CD14-positive monocyte (primary cell): ENCODE data around the gene HS3ST2. TPM values are rescaled to one million over a fixed set of nuclear protein-coding genes. Genes with fewer than 3 reads are reported as not detected.

ENCODE experiments used
- DNase-seq, 3 donors: peaks; one replicate each; pipeline ENCODE4 v3.0.0-alpha.2; 2011 to 2022
- H2AFZ ChIP-seq: 2 replicates; pipeline ENCODE4 v1.6.0; 2012; ENCODE audit warnings: mild to moderate bottlenecking, low read depth, low read length, inconsistent platforms; ENCODE audit not compliant: insufficient read depth, poor library complexity, severe bottlenecking
- H3K27ac ChIP-seq, 2 donors: 1 replicate in 1 of 2; 2 replicates in 1 of 2; pipeline ENCODE4 v1.5.1; 2012 to 2013; ENCODE audit warnings: low read length in 2 of 2, control low read depth in 1 of 2, inconsistent platforms in 1 of 2, low read depth in 1 of 2, mild to moderate bottlenecking in 1 of 2
- H3K27me3 ChIP-seq, 2 donors: one replicate each; pipeline versions ENCODE4 v1.6.0 to v1.6.1; 2011 to 2013; ENCODE audit warnings: low read length in 2 of 2; ENCODE audit not compliant: control insufficient read depth in 2 of 2, insufficient read depth in 2 of 2
- H3K36me3 ChIP-seq, 2 donors: replicated peaks in 1 of 2; 1 replicate in 1 of 2; 2 replicates in 1 of 2; pipeline versions ENCODE4 v1.5.1 to v1.6.1; 2012 to 2013; ENCODE audit warnings: low read length in 2 of 2, control low read depth in 1 of 2, inconsistent platforms in 1 of 2, mild to moderate bottlenecking in 1 of 2; ENCODE audit not compliant: insufficient read depth in 2 of 2, control insufficient read depth in 1 of 2
- H3K4me1 ChIP-seq, 2 donors: 1 replicate in 1 of 2; 2 replicates in 1 of 2; pipeline versions ENCODE4 v1.5.1 to v1.6.1; 2012 to 2013; ENCODE audit warnings: low read length in 2 of 2, control low read depth in 1 of 2, inconsistent platforms in 1 of 2, mild to moderate bottlenecking in 1 of 2, moderate library complexity in 1 of 2; ENCODE audit not compliant: insufficient read depth in 2 of 2, control insufficient read depth in 1 of 2
- H3K4me2 ChIP-seq: replicated peaks from 2 replicates; pipeline ENCODE3; 2012; ENCODE audit warnings: low read length, moderate library complexity, mild to moderate bottlenecking; ENCODE audit not compliant: poor library complexity, severe bottlenecking; ENCODE audit errors: extremely low read depth
- H3K4me3 ChIP-seq, 3 experiments: fragments of 200-600 bp in 1 of 3; sonication (generic) in 1 of 3; replicated peaks in 1 of 3; 1 replicate in 2 of 3; 2 replicates in 1 of 3; pipeline ENCODE4 v1.5.1; 2011 to 2013; ENCODE audit warnings: low read length in 3 of 3, mild to moderate bottlenecking in 3 of 3, control low read depth in 2 of 3, low read depth in 2 of 3, inconsistent platforms in 1 of 3, moderate library complexity in 1 of 3
- H3K79me2 ChIP-seq: 2 replicates; pipeline ENCODE4 v1.6.0; 2012; ENCODE audit warnings: mild to moderate bottlenecking, control low read depth, inconsistent platforms, low read length, moderate library complexity; ENCODE audit not compliant: insufficient read depth
- H3K9ac ChIP-seq: 2 replicates; pipeline ENCODE4 v1.6.0; 2017; ENCODE audit warnings: low read length, mild to moderate bottlenecking; ENCODE audit not compliant: insufficient read depth, poor library complexity, severe bottlenecking
- H3K9me3 ChIP-seq, 2 donors: replicated peaks in 1 of 2; 1 replicate in 1 of 2; 2 replicates in 1 of 2; pipeline versions ENCODE4 v1.5.1 to v1.6.1; 2012 to 2013; ENCODE audit warnings: low read length in 2 of 2, control low read depth in 1 of 2; ENCODE audit not compliant: control insufficient read depth in 1 of 2, insufficient read depth in 1 of 2
- H4K20me1 ChIP-seq: 2 replicates; pipeline ENCODE4 v1.6.0; 2012; ENCODE audit warnings: mild to moderate bottlenecking, low read length, control low read depth, moderate library complexity; ENCODE audit not compliant: insufficient read depth
- H3K27ac Mint-ChIP-seq, 7 donors: one replicate each; pipeline ENCODE4 v1.8.0; 2020; ENCODE audit warnings: mild to moderate bottlenecking in 7 of 7, mixed read lengths in 7 of 7, moderate library complexity in 6 of 7, inconsistent platforms in 2 of 7
- H3K27me3 Mint-ChIP-seq, 3 donors: one replicate each; pipeline ENCODE4 v1.8.0; 2021 to 2022; ENCODE audit warnings: low read depth in 3 of 3, mild to moderate bottlenecking in 3 of 3, mixed read lengths in 3 of 3, moderate library complexity in 3 of 3, inconsistent platforms in 1 of 3
- H3K36me3 Mint-ChIP-seq, 2 donors: one replicate each; pipeline ENCODE4 v1.8.0; 2020; ENCODE audit warnings: mixed read lengths in 2 of 2, inconsistent platforms in 1 of 2, mild to moderate bottlenecking in 1 of 2
- H3K4me1 Mint-ChIP-seq: one replicate; pipeline ENCODE4 v1.8.0; 2020; ENCODE audit warnings: mild to moderate bottlenecking, mixed read lengths
- H3K4me3 Mint-ChIP-seq, 2 donors: one replicate each; pipeline ENCODE4 v1.8.0; 2020; ENCODE audit warnings: mild to moderate bottlenecking in 2 of 2, mixed read lengths in 2 of 2, moderate library complexity in 1 of 2
- H3K9me3 Mint-ChIP-seq, 7 donors: one replicate each; pipeline ENCODE4 v1.8.0; 2020 to 2022; ENCODE audit warnings: mixed read lengths in 7 of 7, mild to moderate bottlenecking in 6 of 7, moderate library complexity in 6 of 7, inconsistent platforms in 2 of 7
- CTCF ChIP-seq: fragments of 200-600 bp; IDR thresholded peaks from one replicate; pipeline ENCODE4 v1.8.0; 2022; ENCODE audit warnings: antibody characterized with exemption, mild to moderate bottlenecking
- WGBS: methylation state at CpG from one replicate; pipeline ENCODE4 v1.1.5; 2013; ENCODE audit warnings: missing lambda C conversion rate; ENCODE audit not compliant: insufficient coverage; 5-methylcytosine and 5-hydroxymethylcytosine counted together
- intact Hi-C, 2 donors: fragments of 100-400 bp; cut with micrococcal nuclease; formaldehyde crosslinking; loops; one replicate each; pipeline versions ENCODE4 v1.15.0 to v1.15.1; 2023
- polyA plus RNA-seq, 3 donors: library from polyadenylated mRNA; depleted of rRNA in 1 of 3; unstranded in 2 of 3; stranded (reverse) in 1 of 3; fragments of 300-500 nt in 2 of 3; fragments of >200 nt in 1 of 3; fragmentation: Illumina TruSeq in 2 of 3; gene quantifications; 1 replicate in 2 of 3; 2 replicates in 1 of 3; pipeline ENCODE4 v1.2.3, GENCODE V29; 2012 to 2021

HS3ST2 gene
- polyA plus RNA-seq, 3 donors, result not detected

DNA sequence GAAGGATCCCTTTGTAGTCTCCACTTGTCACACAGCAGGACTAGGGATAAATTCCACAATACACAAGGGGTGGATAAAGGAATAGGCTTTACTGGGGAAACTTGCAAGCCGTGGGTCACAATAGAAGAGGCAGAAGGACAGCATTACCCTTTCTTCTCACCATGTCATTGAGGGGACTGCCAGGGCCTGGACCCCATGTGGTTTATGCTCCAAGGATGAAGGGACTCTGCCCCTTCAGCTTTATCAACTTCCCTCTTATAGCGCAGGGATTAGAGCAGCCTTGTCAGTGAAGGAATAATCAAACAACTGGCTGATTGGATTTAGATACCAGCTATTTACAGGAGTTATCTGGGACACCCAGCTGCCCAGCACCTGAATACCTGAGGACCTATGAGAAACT is 89.8 kb downstream of the HS3ST2 start:
- DNase-seq, result no peak
- no peak overlapping the region for H3K4me2 ChIP-seq
- H3K4me1 ChIP-seq, result no peaks in the 10 kb centered on the region
- no peak overlapping the region for H2AFZ ChIP-seq
- no peaks in the 10 kb centered on the region for H3K9me3 ChIP-seq
- H3K27me3 ChIP-seq, result peaks cover 3 to 11% of the 10 kb centered on the region in 2 donors
- H3K36me3 Mint-ChIP-seq, result no peaks in the 10 kb centered on the region
- H3K4me3 Mint-ChIP-seq, result no peak overlapping the region
- no peak for TF ChIP-seq CTCF
- H3K79me2 ChIP-seq, result no peaks in the 10 kb centered on the region
- intact Hi-C loops, result no loop called here
- H3K9me3 Mint-ChIP-seq, result no peaks in the 10 kb centered on the region
- no peak overlapping the region for H3K27ac Mint-ChIP-seq
- peaks cover 6 to 10% (median 9%) of the 10 kb centered on the region in 3 donors for H3K27me3 Mint-ChIP-seq
- no peak overlapping the region for H3K4me3 ChIP-seq
- H4K20me1 ChIP-seq, result no peaks in the 10 kb centered on the region
- no CpG with 5 or more reads among the region's 2 CpGs for whole genome bisulfite sequencing
- H3K9ac ChIP-seq, result no peak overlapping the region
- H3K36me3 ChIP-seq, result no peaks in the 10 kb centered on the region
- H3K4me1 Mint-ChIP-seq, result no peaks in the 10 kb centered on the region
- no peak overlapping the region for H3K27ac ChIP-seq

DNA sequence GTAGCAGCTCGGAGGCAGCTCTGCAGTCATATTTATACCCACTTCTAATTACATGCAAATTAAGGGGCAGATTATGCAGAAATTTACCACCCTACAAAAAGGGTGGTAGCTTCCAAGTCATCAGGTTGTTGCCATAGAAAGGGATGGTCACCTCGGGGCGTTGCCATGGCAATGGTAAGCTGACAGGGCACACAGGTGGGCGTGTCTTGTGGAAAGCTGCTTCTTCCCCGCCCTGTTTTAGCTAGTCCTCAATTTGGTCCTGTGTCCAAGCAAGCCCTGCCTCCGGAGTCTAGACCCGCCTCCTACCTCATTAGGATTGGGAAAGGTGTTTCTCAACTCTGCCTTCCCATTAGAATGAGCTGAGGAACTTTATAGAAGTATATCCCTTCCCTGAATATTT is 98.7 kb downstream of the HS3ST2 start:
- WGBS, result 67% methylated on average over 1 of the region's 7 CpGs
- H3K27me3 Mint-ChIP-seq, result peaks cover 3 to 7% (median 5%) of the 10 kb centered on the region in 3 donors
- no peak overlapping the region for H3K4me2 ChIP-seq
- H2AFZ ChIP-seq, result no peak overlapping the region
- intact Hi-C loops, result no loop called here
- no peaks in the 10 kb centered on the region for H4K20me1 ChIP-seq
- no peaks in the 10 kb centered on the region for H3K36me3 ChIP-seq
- H3K4me3 ChIP-seq, result no peak overlapping the region
- no peak overlapping the region for H3K27ac Mint-ChIP-seq
- DNase-seq, result no peak
- H3K36me3 Mint-ChIP-seq, result no peaks in the 10 kb centered on the region
- no peak overlapping the region for H3K27ac ChIP-seq
- no peaks in the 10 kb centered on the region for H3K79me2 ChIP-seq
- no peaks in the 10 kb centered on the region for H3K4me1 ChIP-seq
- H3K9me3 Mint-ChIP-seq, result peaks cover 0 to 2% (median 0%) of the 10 kb centered on the region in 7 donors
- H3K4me1 Mint-ChIP-seq, result no peaks in the 10 kb centered on the region
- H3K9me3 ChIP-seq, result no peaks in the 10 kb centered on the region
- no peak overlapping the region for H3K9ac ChIP-seq
- TF ChIP-seq CTCF, result no peak
- no peaks in the 10 kb centered on the region for H3K27me3 ChIP-seq
- no peak overlapping the region for H3K4me3 Mint-ChIP-seq
